AG09309 (cell line): ENCODE measurements around the gene RBM46.
"Not testable (repeated sequence)": the region's sequence is repeated elsewhere in the genome, so short reads cannot be mapped to it uniquely, and the experiment has no call there.

Source experiments
- DNase-seq: peaks from one replicate; pipeline ENCODE4 v3.0.0-alpha.2; 2010; ENCODE audit warnings: low read depth
- H3K4me3 ChIP-seq: 2 replicates; pipeline ENCODE4 v1.5.1; 2011; ENCODE audit warnings: mild to moderate bottlenecking, low read depth, low read length, moderate library complexity; ENCODE audit not compliant: control insufficient read depth
- TF ChIP-seq, protein P1 (sequence below): IDR thresholded peaks from 2 replicates; pipeline ENCODE4 v1.5.1; 2011; ENCODE audit warnings: mild to moderate bottlenecking, low read depth, low read length, inconsistent platforms; ENCODE audit not compliant: insufficient read depth, control insufficient read depth; ENCODE audit errors: missing control alignments

RBM46 gene

DNA sequence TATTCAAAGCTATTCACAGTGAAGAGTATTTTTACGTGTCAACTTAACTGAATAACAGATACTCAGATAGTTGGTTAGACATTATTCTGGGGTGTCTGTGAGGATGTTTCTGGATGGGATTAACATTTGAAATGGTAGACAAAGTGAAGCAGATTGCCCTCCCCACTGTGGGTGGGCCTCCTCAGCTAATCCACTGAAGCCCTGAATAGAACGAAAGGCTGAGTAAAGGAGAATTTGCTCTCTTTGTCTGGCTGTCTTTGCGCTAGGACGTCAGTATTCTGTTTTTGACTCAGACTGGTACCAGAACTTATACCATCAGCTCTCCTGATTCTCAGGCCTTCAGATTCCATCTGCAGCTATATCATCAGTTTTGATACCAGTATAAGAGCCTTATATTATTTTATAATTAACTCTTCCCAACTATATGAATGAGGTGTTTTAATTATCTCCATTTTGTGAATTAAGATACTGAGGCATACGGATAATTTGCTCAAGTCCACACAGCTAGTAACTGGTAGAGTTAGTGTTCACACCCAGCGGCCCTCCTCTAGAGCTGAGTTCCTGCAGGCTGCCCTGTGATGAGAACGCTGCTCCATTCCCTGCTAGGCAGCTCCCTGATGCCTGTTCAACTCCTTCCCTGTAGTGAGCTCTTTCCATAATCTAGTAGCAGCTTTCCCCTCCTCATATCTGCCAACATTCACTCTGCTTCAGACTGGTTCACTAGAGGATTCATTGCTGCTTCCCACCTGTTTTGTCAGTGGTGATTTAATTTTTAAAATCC, 87.5 kb downstream of the RBM46 start:
- no peak for DNase-seq
- H3K4me3 ChIP-seq: no peak overlapping the region
- TF ChIP-seq, protein P1, sequence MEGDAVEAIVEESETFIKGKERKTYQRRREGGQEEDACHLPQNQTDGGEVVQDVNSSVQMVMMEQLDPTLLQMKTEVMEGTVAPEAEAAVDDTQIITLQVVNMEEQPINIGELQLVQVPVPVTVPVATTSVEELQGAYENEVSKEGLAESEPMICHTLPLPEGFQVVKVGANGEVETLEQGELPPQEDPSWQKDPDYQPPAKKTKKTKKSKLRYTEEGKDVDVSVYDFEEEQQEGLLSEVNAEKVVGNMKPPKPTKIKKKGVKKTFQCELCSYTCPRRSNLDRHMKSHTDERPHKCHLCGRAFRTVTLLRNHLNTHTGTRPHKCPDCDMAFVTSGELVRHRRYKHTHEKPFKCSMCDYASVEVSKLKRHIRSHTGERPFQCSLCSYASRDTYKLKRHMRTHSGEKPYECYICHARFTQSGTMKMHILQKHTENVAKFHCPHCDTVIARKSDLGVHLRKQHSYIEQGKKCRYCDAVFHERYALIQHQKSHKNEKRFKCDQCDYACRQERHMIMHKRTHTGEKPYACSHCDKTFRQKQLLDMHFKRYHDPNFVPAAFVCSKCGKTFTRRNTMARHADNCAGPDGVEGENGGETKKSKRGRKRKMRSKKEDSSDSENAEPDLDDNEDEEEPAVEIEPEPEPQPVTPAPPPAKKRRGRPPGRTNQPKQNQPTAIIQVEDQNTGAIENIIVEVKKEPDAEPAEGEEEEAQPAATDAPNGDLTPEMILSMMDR: no peak

GRCh38 chr4:154869301-154869700, 88.2 kb downstream of the RBM46 start:
- H3K4me3 ChIP-seq: no peak overlapping the region
- DNase-seq: no peak
- TF ChIP-seq, protein P1: no peak

GRCh38 chr4:154872198-154872597, 91.1 kb downstream of the RBM46 start:
- TF ChIP-seq, protein P1: no peak

GRCh38 chr4:154874049-154874448, 93.0 kb downstream of the RBM46 start:
- not testable (repeated sequence) for DNase-seq, H3K4me3 ChIP-seq

More at GRCh38 chr4:154872198-154872597, 91.1 kb downstream of the RBM46 start:
- no peak overlapping the region for H3K4me3 ChIP-seq
- no peak for DNase-seq

DNA sequence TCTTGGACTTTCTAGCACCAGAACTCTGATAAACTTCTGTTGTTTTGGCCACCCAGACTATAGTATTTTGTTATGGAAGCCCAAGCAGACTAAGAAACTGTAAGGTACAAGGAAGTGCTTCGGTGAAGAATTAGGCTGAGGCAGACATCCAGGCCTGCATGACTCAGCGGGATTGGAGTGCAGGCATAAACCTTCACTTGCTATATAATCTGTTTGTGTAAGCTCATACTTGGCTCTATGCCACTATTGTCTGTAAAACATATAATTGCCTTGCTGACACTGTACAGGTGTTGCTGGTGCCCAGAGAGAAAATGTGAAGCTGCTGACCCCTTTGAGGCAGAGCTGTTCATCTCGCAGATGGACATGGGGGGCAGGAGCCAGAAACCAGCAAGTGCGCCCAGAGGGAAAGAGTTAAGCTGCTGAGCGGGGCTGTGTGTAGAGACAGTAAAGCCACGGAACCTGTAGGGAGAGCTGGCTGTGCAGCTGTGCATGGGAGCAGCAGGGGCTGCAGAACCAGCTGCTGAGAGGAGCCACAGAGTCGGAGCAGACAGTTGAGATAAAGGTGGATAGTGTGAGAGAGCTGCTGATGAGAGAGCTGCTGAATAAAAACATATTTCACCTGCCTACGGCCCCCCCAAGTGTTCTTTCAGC, 96.2 kb downstream of the RBM46 start:
- TF ChIP-seq, protein P1: no peak
- DNase-seq: no peak
- H3K4me3 ChIP-seq: no peak overlapping the region
